Fibroblast of gingiva (primary cell): ENCODE data around the gene SLC7A1.
A peak's percentile ranks its signal among the peaks of the same experiment; 100 is the strongest.

ENCODE experiments used
- DNase-seq: peaks from one replicate; pipeline ENCODE4 v3.0.0-alpha.2; 2011; ENCODE audit warnings: low read depth

The SLC7A1 gene

GRCh38 chr13:29484796-29485195 is 110.7 kb downstream of the SLC7A1 start:
- no peak for DNase-seq

- DNase-seq: no peak
Observed at GRCh38 chr13:29484236-29484635, 111.3 kb downstream of the SLC7A1 start.

GRCh38 chr13:29483623-29484022 is 111.9 kb downstream of the SLC7A1 start:
- DNase-seq: no peak

- no peak for DNase-seq
Observed at GRCh38 chr13:29483211-29483610, 112.3 kb downstream of the SLC7A1 start.

- DNase-seq: no peak
Observed at GRCh38 chr13:29482504-29482903, 113.0 kb downstream of the SLC7A1 start.

- DNase-seq: no peak
Observed at GRCh38 chr13:29481603-29482002, 113.9 kb downstream of the SLC7A1 start.

DNA sequence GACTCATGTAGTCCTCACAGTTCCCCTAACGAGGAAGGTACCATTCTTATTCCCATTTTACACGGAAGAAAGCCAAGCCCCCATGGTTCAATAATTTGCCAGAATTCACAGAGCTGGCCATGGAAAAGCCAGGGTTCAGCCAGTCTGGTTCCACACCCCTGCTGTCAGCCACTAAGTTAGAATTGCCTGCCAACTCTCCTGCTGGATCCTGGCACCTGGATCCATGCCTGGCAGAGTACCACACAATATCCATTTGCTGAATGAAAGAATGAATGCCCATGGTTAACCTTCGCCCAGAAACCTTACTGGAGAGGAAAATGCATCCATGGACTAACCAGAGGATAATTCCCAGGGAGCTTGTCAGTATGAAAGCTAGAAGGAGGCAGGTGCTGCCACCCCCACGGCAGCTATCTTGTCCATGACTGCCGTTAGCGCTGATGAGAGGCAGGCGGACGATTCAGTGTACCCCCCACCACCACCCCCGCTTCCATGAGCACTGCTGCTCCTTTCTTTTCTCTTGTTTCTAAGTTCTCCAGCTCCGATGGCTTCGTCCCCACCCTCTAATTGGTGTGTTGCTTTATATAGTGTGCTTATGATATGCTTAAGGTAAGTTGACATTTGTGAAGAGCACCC is 114.5 kb downstream of the SLC7A1 start:
- no peak for DNase-seq

- no peak for DNase-seq
Observed at GRCh38 chr13:29479716-29480492, 115.6 kb downstream of the SLC7A1 start.

GRCh38 chr13:29476046-29476445 is 119.4 kb downstream of the SLC7A1 start:
- DNase-seq: no peak

- peak; percentile 45 for DNase-seq
Observed at GRCh38 chr13:29474991-29475390, 120.5 kb downstream of the SLC7A1 start.

- DNase-seq: no peak
Observed at GRCh38 chr13:29473166-29473565, 122.3 kb downstream of the SLC7A1 start.

- DNase-seq: peak; percentile 57
Observed at GRCh38 chr13:29472332-29472961, 123.0 kb downstream of the SLC7A1 start.

- no peak for DNase-seq
Observed at GRCh38 chr13:29471551-29471950, 123.9 kb downstream of the SLC7A1 start.

GRCh38 chr13:29465741-29466293 is 129.7 kb downstream of the SLC7A1 start:
- peak; percentile 29 for DNase-seq

DNA sequence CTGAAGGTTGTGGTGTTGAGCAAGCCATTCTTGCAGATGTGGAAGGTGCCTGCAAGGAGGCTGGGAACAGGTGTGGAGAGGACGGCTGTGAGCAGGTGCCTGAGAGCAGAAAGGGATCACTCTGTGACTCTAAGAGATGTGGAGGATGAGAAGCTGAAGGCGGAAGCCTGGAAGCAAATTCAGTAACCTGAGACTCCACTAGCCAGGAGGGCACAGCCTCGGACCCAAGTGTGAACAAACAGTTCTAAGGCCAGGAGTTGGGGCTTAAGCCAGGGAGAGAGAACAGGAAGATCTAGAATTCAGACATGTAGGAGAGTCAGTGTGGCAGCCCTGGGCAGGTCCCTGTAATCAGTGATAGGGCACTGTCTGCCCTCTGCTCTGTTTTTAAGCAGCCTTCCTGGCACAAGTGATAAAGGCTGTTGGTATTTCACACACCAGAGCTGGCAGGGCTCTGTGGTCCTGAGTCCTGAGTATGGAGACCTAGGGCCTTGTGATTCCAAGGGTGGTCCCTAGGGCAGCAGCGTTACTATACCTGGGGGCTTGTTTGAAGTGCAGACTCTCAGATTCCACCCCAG is 131.3 kb downstream of the SLC7A1 start:
- DNase-seq: no peak

GRCh38 chr13:29459813-29460355 is 135.6 kb downstream of the SLC7A1 start:
- DNase-seq: no peak
